HG03432 (cell line): ENCODE data around the gene C2CD3.
"Not testable (repeated sequence)": the region's sequence is repeated elsewhere in the genome, so short reads cannot be mapped to it uniquely, and the experiment has no call there.

ENCODE experiments used
- ATAC-seq: cut with Tn5 transposase; IDR thresholded peaks from one replicate; pipeline ENCODE4 v1.9.1; 2021; ENCODE audit warnings: mild to moderate bottlenecking, moderate library complexity; ENCODE audit not compliant: unreplicated experiment

C2CD3 gene

GRCh38 chr11:74069146-74070046 is 101.4 kb downstream of the C2CD3 start:
- ATAC-seq: no peak

DNA sequence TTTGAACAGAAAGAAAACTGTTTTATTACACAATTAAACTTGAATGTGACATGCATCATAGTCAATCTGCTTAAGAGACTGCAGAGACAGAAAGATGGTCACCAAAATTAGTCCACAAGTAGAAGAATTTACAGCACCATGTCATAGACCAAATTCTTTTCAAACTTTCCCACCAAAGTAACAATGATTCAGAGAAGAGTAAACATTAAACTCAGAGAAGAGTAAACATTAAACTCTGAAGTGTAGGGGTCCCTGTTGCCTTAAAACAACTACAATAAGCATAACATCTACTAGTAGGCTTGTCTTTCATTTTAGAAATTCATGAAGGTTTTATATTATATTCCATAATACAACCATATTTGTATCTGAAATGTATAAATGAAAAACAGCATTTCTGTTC is 104.1 kb downstream of the C2CD3 start:
- ATAC-seq: not testable (repeated sequence)

DNA sequence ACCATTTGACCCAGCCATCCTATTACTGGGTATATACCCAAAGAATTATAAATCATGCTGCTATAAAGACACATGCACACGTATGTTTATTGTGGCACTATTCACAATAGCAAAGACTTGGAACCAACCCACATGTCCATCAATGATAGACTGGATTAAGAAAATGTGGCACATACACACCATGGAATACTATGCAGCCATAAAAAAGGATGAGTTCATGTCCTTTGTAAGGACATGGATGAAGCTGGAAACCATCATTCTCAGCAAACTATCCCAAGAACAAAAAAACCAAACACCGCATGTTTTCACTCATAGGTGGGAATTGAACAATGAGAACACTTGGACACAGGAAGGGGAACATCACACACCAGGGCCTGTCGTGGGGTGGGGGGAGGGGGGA is 105.3 kb downstream of the C2CD3 start:
- ATAC-seq: not testable (repeated sequence)

DNA sequence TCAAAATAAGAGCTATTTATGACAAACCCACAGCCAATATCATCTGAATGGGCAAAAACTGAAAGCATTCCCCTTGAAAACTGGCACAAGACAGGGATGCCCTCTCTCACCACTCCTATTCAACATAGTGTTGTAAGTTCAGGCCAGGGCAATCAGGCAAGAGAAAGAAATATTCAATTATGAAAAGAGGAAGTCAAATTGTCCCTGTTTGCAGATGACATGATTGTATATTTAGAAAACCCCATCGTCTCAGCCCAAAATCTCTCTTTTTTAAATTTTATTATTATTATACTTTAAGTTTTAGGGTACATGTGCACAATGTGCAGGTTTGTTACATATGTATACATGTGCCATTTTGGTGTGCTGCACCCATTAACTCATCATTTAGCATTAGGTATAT is 107.2 kb downstream of the C2CD3 start:
- not testable (repeated sequence) for ATAC-seq

GRCh38 chr11:74061599-74061998 is 109.2 kb downstream of the C2CD3 start:
- not testable (repeated sequence) for ATAC-seq

DNA sequence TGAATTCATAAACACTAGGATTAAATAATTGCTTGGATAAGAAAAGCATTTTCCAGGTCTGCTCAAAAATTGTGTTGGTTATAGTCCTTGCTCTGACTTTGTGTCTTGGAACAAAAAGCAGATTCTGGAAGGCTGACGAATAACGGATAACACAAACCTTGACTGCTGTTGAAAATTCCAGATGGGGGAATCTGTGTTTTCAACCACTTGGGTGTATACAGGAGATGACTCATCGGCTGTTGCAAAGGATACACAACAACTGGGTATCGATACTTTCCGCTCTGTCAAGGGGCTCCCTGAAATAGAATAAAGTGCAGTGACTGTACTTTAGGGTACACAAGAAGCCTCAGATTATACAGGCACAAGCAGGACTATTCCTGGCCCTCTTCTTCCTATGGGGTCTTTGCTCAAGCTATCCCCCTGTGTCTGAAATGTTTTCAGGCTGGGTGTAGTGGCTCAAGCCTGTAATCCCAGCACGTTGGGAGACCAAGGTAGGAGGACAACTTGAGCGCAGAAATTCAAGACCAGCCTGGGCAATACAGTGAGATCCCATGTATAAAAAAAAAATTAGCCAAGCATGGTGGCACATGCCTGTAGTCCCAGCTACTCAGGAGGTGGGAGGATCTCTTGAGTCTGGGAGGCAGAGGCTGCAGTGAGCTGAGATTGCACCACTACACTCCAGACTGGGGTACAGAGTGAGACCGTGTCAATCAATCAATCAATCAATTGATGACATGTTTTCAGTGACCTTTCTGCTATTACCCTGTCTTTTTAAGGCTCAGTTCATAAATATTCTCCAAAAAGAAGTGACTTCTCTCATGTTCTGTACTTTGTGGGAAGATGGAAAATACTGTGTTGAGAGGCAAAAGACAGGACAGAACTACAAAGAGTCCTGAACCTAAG is 113.3 kb downstream of the C2CD3 start:
- no peak for ATAC-seq

DNA sequence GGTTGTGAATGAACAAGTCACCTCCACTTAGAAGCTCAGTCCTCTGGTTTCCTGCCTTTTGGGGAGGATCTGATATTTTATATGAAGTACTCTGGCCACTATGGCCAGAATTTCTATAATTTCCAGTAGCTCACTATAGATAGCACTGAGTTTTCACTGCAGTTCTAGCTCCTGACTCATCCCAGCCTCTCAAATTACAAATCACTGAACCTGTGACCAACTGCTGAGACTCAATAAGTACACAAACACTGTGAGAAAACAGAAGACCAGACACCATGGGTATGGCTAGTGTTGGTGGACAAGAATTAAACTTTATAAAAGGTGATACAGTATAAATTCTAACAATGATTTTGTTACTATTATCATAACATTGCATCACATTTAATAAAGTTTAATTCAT is 114.9 kb downstream of the C2CD3 start:
- ATAC-seq: no peak

GRCh38 chr11:74050465-74050864 is 120.3 kb downstream of the C2CD3 start:
- ATAC-seq: no peak

- no peak for ATAC-seq
Observed at GRCh38 chr11:74048993-74049392, 121.8 kb downstream of the C2CD3 start.

DNA sequence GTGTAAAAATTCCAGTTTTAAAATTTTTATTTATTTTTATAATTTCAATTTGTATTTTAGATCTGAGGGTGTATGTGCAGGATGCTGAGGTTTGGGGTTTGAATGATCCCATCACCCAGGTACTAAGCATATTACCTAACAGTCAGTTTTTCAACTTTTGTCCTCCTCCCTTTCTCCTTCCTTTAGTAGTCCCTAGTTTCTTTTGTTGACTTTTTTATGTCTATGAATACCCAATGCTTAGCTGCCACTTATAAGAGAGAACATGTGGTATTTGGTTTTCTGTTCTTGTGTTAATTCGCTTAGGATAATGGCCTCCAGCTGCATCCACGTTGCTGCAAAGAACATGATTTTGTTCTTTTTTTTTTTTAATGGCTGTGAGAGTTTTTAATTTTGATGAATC is 126.3 kb downstream of the C2CD3 start:
- ATAC-seq: no peak

- no peak for ATAC-seq
Observed at GRCh38 chr11:74043450-74043849, 127.4 kb downstream of the C2CD3 start.

GRCh38 chr11:74037309-74037708 is 133.5 kb downstream of the C2CD3 start:
- no peak for ATAC-seq

GRCh38 chr11:74035264-74035663 is 135.5 kb downstream of the C2CD3 start:
- no peak for ATAC-seq

GRCh38 chr11:74033046-74033445 is 137.8 kb downstream of the C2CD3 start:
- ATAC-seq: no peak

- no peak for ATAC-seq
Observed at GRCh38 chr11:74030723-74031676, 139.8 kb downstream of the C2CD3 start.

- ATAC-seq: no peak
Observed at GRCh38 chr11:74025467-74026166, 145.2 kb downstream of the C2CD3 start.

DNA sequence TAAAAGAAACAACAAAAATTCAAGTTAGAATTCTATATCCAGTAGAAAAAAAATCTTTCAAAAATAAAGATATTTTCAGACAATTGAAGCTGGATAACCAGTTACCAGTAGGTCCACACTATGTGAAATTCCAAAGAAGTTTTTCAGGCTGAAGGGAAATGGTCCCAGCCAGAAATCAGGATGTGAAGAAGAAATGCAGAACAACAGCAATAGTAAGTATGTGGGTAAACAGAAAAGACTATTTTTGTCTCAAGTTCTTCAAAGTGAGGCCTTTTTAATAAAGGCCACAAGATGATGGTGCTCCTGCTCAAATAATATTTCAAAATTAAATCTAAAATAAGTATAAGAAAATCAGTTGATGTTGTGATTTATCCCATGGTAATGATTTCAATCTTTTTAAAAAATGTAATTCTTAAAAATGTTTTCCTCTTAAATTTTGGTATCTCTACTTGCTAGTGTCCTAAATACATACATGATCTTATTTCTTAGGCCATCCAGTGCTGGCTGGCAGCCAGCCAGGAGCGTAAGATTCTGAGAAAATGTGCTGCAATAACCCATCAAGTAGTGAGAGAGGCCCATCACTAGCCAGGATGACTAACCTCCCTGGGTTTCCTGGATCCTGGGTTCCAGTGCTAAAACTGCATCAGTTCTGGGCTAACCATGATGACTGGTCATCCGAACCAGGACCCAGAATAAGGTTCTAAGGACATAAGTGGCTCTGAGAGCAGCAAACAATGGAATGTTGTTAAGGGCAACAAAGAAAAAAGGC is 146.4 kb downstream of the C2CD3 start:
- ATAC-seq: no peak

DNA sequence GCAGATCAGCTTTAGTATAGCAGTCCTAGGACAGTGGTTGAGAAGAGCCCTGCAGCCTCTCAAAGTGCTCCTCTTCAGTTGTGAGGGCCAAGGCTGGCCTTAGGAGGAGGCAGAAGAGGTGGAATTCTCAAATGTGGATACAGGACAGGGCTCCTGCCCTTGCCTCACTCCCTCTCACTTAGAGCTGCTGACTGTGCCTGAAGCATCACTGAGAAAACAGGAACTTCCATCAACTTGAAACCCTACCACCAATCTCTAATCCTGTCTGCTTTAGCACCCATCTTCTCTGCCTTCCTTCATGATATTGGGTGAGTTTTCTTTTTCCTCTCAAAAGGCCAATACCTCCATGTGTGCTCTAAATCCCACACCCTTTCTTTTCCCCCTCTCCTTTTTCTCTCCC is 147.5 kb downstream of the C2CD3 start:
- ATAC-seq: no peak

DNA sequence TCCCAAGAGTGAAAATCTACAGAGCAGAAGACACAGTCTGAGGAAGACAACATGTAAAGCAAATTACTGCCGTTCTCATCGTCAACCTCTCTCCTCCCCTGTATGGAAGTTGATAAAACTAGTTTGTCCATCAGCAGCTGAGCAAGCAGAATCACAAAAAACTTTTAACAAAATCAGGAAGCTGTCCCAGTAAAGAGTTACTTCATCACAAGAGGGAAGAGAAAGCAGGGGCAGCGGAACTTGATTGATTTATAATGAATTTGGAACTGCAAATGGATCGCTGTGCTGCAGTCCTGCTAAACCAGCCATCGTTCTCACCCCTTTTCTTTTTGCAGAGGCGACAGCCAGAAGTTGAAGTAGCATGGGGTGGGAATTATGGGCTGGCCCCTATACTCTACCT is 148.3 kb downstream of the C2CD3 start:
- ATAC-seq: no peak
